Hepatocyte (in vitro differentiated cells): ENCODE data around the gene CRACDL. TPM values are rescaled to one million over a fixed set of nuclear protein-coding genes. Genes with fewer than 3 reads are reported as not detected.

Source experiments
- DNase-seq: peaks from one replicate; pipeline ENCODE4 v3.0.0-alpha.2; 2016; ENCODE audit warnings: low spot score
- H2AFZ ChIP-seq: fragments of 200-600 bp; sonication (generic); 2 replicates; pipeline ENCODE4 v1.6.0; 2016; ENCODE audit warnings: antibody characterized with exemption, mild to moderate bottlenecking
- H3K27ac ChIP-seq: fragments of 200-600 bp; sonication (generic); 2 replicates; pipeline ENCODE4 v1.5.1; 2016; ENCODE audit warnings: mild to moderate bottlenecking
- H3K27me3 ChIP-seq: fragments of 200-600 bp; sonication (generic); 2 replicates; pipeline ENCODE4 v1.6.1; 2016
- H3K36me3 ChIP-seq: fragments of 200-600 bp; sonication (generic); replicated peaks from 2 replicates; pipeline ENCODE4 v1.5.1; 2016; ENCODE audit warnings: low read depth; ENCODE audit not compliant: insufficient read depth
- H3K4me1 ChIP-seq: fragments of 200-600 bp; sonication (generic); 2 replicates; pipeline ENCODE4 v1.5.1; 2016; ENCODE audit warnings: mild to moderate bottlenecking, moderate library complexity; ENCODE audit not compliant: insufficient read depth
- H3K4me2 ChIP-seq: fragments of 200-600 bp; sonication (generic); 2 replicates; pipeline ENCODE4 v1.6.0; 2016
- H3K4me3 ChIP-seq: fragments of 200-600 bp; sonication (generic); 2 replicates; pipeline ENCODE4 v1.5.1; 2016; ENCODE audit warnings: mild to moderate bottlenecking
- H3K79me2 ChIP-seq: fragments of 200-600 bp; sonication (generic); 2 replicates; pipeline ENCODE4 v1.6.0; 2017; ENCODE audit warnings: mild to moderate bottlenecking
- H3K9me2 ChIP-seq: fragments of 200-600 bp; sonication (generic); replicated peaks from 2 replicates; pipeline ENCODE4 v1.6.0; 2017; ENCODE audit warnings: mild to moderate bottlenecking; ENCODE audit not compliant: insufficient read depth
- H3K9me3 ChIP-seq: fragments of 200-600 bp; sonication (generic); 2 replicates; pipeline ENCODE4 v1.5.1; 2016; ENCODE audit warnings: low read depth, mild to moderate bottlenecking
- H4K20me1 ChIP-seq: fragments of 200-600 bp; sonication (generic); 2 replicates; pipeline ENCODE4 v1.6.0; 2016; ENCODE audit warnings: mild to moderate bottlenecking; ENCODE audit not compliant: insufficient read depth, poor library complexity, severe bottlenecking
- EZH2 ChIP-seq: fragments of 200-600 bp; sonication (generic); IDR thresholded peaks from 2 replicates; pipeline ENCODE4 v1.6.1; 2016; ENCODE audit warnings: antibody characterized with exemption, mild to moderate bottlenecking, borderline replicate concordance
- EZH2phosphoT487 ChIP-seq: fragments of 200-600 bp; sonication (generic); IDR thresholded peaks from one replicate; pipeline ENCODE4 v1.6.1; 2018; ENCODE audit warnings: antibody characterized with exemption, mild to moderate bottlenecking, low read depth, moderate library complexity; ENCODE audit not compliant: unreplicated experiment, severe bottlenecking
- WGBS: methylation state at CpG from one replicate; pipeline ENCODE4 v1.1.6; 2016; ENCODE audit warnings: low lambda C conversion rate; ENCODE audit errors: missing lambda C conversion rate; 5-methylcytosine and 5-hydroxymethylcytosine counted together
- polyA plus RNA-seq: library from polyadenylated mRNA; unstranded; fragments of >200 nt; fragmentation: Nextera tagmentation; extraction: Ambion mirVana; gene quantifications from 2 replicates; pipeline ENCODE4 v1.2.1, GENCODE V29; 2016
- total RNA-seq: library from RNA; depleted of rRNA; stranded (reverse); fragments of >200 nt; gene quantifications from 2 replicates; pipeline ENCODE4 v1.2.3, GENCODE V29; 2014
- TF ChIP-seq, protein P1 (sequence below): fragments of 200-600 bp; sonication (generic); IDR thresholded peaks from 2 replicates; pipeline ENCODE4 v1.5.1; 2016; ENCODE audit warnings: antibody characterized with exemption, mild to moderate bottlenecking; ENCODE audit not compliant: poor library complexity

CRACDL gene
- total and polyA plus RNA-seq, 2 experiments from 2014 or later = 0.47 to 1.4 TPM

- TF ChIP-seq, protein P1, sequence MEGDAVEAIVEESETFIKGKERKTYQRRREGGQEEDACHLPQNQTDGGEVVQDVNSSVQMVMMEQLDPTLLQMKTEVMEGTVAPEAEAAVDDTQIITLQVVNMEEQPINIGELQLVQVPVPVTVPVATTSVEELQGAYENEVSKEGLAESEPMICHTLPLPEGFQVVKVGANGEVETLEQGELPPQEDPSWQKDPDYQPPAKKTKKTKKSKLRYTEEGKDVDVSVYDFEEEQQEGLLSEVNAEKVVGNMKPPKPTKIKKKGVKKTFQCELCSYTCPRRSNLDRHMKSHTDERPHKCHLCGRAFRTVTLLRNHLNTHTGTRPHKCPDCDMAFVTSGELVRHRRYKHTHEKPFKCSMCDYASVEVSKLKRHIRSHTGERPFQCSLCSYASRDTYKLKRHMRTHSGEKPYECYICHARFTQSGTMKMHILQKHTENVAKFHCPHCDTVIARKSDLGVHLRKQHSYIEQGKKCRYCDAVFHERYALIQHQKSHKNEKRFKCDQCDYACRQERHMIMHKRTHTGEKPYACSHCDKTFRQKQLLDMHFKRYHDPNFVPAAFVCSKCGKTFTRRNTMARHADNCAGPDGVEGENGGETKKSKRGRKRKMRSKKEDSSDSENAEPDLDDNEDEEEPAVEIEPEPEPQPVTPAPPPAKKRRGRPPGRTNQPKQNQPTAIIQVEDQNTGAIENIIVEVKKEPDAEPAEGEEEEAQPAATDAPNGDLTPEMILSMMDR = no peak
- TF ChIP-seq EZH2phosphoT487 (no peak), EZH2 (no peak)
- 95% methylated on average over 11 of the region's 15 CpGs for WGBS
These were observed 6.1 kb downstream of the CRACDL start for GRCh38 chr2:98929920-98930319.

DNA sequence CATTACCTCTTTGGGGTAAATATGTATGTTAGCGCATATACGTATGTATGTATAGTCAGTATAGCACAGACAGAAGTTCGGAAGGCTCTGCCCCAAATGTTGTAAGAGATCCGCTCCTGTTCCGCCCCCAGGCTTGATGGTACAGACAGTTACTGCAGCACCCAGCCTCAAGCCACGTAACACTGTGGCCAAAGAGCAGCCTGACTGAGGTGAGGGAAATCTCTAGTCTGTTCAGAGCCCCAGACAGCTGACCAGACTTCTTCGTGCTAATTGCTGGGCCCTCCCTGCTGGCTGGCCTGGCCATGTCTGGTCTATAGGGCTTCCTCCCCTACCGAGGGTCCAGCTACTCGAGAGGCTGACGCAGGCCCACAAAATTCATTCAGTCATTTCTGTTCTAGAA lies 7.8 kb downstream of the CRACDL start:
- H3K79me2 ChIP-seq = no peaks in the 10 kb centered on the region
- TF ChIP-seq EZH2 (no peak), EZH2phosphoT487 (no peak)
- TF ChIP-seq, protein P1 = no peak
- no peaks in the 10 kb centered on the region for H3K9me3 ChIP-seq
- H3K27ac ChIP-seq = no peak overlapping the region
- no peak overlapping the region for H3K4me3 ChIP-seq
- peaks cover 6% of the 10 kb centered on the region for H3K27me3 ChIP-seq
- WGBS = 90% methylated on average over 10 of the region's 10 CpGs
- no peaks in the 10 kb centered on the region for H3K9me2 ChIP-seq
- DNase-seq = no peak
- no peak overlapping the region for H3K4me2 ChIP-seq
- H4K20me1 ChIP-seq = no peaks in the 10 kb centered on the region
- no peak overlapping the region for H2AFZ ChIP-seq
- H3K36me3 ChIP-seq = no peaks in the 10 kb centered on the region
- no peaks in the 10 kb centered on the region for H3K4me1 ChIP-seq

More at GRCh38 chr2:98929920-98930319, 6.1 kb downstream of the CRACDL start:
- Histone ChIP-seq H3K9me3 (no peaks in the 10 kb centered on the region), H3K4me3 (no peak overlapping the region), H3K79me2 (no peaks in the 10 kb centered on the region), H4K20me1 (no peaks in the 10 kb centered on the region), H3K4me1 (no peaks in the 10 kb centered on the region), H3K36me3 (no peaks in the 10 kb centered on the region), H3K9me2 (no peaks in the 10 kb centered on the region), H3K4me2 (no peak overlapping the region), H3K27ac (no peak overlapping the region), H3K27me3 (peaks cover 21% of the 10 kb centered on the region), H2AFZ (no peak overlapping the region)
- DNase-seq = no peak

- DNase-seq = no peak
- H3K27ac ChIP-seq = no peak overlapping the region
- no peaks in the 10 kb centered on the region for H4K20me1 ChIP-seq
- peaks cover 5% of the 10 kb centered on the region for H3K27me3 ChIP-seq
- no peak overlapping the region for H3K4me3 ChIP-seq
- no peak overlapping the region for H3K4me2 ChIP-seq
- TF ChIP-seq, protein P1 = no peak
- TF ChIP-seq EZH2 (no peak), EZH2phosphoT487 (no peak)
- no peaks in the 10 kb centered on the region for H3K9me2 ChIP-seq
- H3K4me1 ChIP-seq = no peaks in the 10 kb centered on the region
- no peaks in the 10 kb centered on the region for H3K9me3 ChIP-seq
- 91% methylated on average over 13 of the region's 13 CpGs for WGBS
- H2AFZ ChIP-seq = no peak overlapping the region
- H3K79me2 ChIP-seq = no peaks in the 10 kb centered on the region
- no peaks in the 10 kb centered on the region for H3K36me3 ChIP-seq
These were observed 9.0 kb downstream of the CRACDL start for GRCh38 chr2:98927027-98927426.

DNA sequence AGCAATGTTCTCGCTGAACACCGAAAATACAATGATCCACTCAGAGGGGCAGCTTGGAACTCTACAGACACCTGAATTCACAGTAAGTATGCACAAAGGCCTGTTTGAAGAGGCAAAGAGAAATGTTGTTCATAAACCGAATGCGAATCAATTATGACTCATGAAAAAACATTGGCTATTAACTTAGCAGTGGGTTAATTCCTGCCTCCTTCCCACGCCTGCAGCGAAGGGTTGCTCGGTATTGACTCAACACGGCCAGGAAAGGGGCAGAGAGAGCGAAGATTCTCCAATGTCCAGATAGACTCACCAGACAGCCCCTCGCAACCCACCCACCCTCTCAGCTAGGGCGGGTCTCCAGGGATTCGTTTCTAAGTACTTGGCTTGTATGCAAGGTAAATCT lies 9.4 kb downstream of the CRACDL start:
- H3K4me1 ChIP-seq = no peaks in the 10 kb centered on the region
- H3K9me2 ChIP-seq = no peaks in the 10 kb centered on the region
- peaks cover 5% of the 10 kb centered on the region for H3K27me3 ChIP-seq
- no peak overlapping the region for H3K27ac ChIP-seq
- no peak overlapping the region for H2AFZ ChIP-seq
- H3K9me3 ChIP-seq = no peaks in the 10 kb centered on the region
- 83% methylated on average over 12 of the region's 12 CpGs for WGBS
- no peak overlapping the region for H3K4me3 ChIP-seq
- TF ChIP-seq EZH2 (no peak), EZH2phosphoT487 (no peak)
- TF ChIP-seq, protein P1 = no peak
- no peaks in the 10 kb centered on the region for H3K36me3 ChIP-seq
- H3K4me2 ChIP-seq = no peak overlapping the region
- DNase-seq = no peak
- H3K79me2 ChIP-seq = no peaks in the 10 kb centered on the region
- H4K20me1 ChIP-seq = no peaks in the 10 kb centered on the region
